ENCODE results near the gene CLMN. TPM values are rescaled to one million over a fixed set of nuclear protein-coding genes. Genes with fewer than 3 reads are reported as not detected.

The CLMN gene
- total and polyA plus RNA-seq, 2 of the 13 experiments (the other 11 are each of a cell fraction or from before 2014, with no cell fraction given), result 15.1 to 16.7 TPM

DNA sequence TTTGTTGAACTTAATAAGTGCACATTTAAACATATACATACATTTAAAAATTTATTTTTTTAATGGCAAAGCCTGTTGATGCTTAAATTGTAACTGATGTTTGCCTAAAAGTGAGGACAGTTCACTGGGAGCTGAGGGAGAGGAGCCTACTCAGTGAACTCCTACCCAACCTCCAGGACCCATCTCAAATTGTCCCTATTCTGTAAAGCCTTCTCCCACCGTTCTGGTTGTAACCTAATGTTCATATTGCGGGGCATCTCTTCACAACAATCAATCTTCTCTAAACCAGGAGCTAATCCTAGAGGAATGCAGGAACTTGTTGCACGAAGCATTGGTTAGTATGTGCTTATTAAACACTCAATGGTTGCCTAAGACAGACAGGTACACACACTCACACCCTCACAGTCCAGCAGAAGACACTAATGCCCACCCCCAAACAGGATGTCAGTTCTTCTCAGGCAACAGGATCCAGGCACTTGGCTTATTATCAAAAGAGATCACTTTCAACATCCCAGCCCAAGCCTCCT is 1.8 kb downstream of the CLMN start:
- Histone ChIP-seq H2AFZ (ENCODE audit: low read length) (no peak overlapping the region), H3K9me3 (ENCODE audit: low read length) (no peaks in the 10 kb centered on the region), H3K4me1 (ENCODE audit: insufficient read depth, low read length) (peaks cover 85% of the 10 kb centered on the region), H3K36me3 (replicated peaks in 1 of 2; ENCODE audit: control insufficient read depth in 1 of 2, insufficient read depth in 2 of 2, low read length in 2 of 2) (no peaks in the 10 kb centered on the region), H3K79me2 (ENCODE audit: insufficient read depth, low read length) (peaks cover 7% of the 10 kb centered on the region), H3K9ac (ENCODE audit: insufficient read depth, low read depth, low read length) (no peak overlapping the region), H3K4me3 (replicated peaks in 1 of 3; ENCODE audit: insufficient read depth in 1 of 3, low read depth in 2 of 3, low read length in 3 of 3) (peak overlapping the region; percentile 69 to 95 (median 86); a peak in 5 of 6 replicates), H4K20me1 (ENCODE audit: insufficient read depth, low read length) (no peaks in the 10 kb centered on the region; the same call in 1 of the 2 replicates), H3K4me2 (ENCODE audit: low read depth, low read length) (peak overlapping the region; percentile 86), H3K27me3 (ENCODE audit: control insufficient read depth in 1 of 2, insufficient read depth in 2 of 2, low read length in 2 of 2) (peaks cover 2 to 5% of the 10 kb centered on the region in 2 experiments; a peak in 2 of 5 replicates), H3K27ac (ENCODE audit: extremely low read length, insufficient read depth, low read length) (no peak overlapping the region)
- FAIRE-seq (no peak), DNase-seq (ENCODE audit: low spot score) (no peak), ATAC-seq (no peak)
- POLR2A ChIA-PET, result interaction anchor here (1.1 kb wide), 1 partner anchor 23 kb away, joined by 3 read pairs; no protein-coding TSS in a partner anchor
- intact Hi-C loops (cut with micrococcal nuclease; ENCODE audit: unreplicated experiment), result loop anchor here (5.0 kb wide), 1 partner anchor 51 kb away; no protein-coding TSS in a partner anchor
- 43% methylated on average over 3 of the region's 3 CpGs for WGBS (ENCODE audit: low lambda C conversion rate)
- TSS peak; percentile 58 for BruUV-seq (replicated peaks)
- CTCF ChIA-PET (ENCODE audit: low intra/inter-chr PET ratio, low total read pairs), result no interaction called here
- in situ Hi-C loops (cut with HindIII; ENCODE audit: extremely low pct_ligation_motif_present, low pct_unique_long_range_greater_than_20kb), result no loop called here
- TF ChIP-seq ZNF605 (CRISPR knock-in tag; IDR thresholded peaks at IDR 0.05), result no peak
- no peak for TF ChIP-seq RFXAP (CRISPR knock-in tag; IDR thresholded peaks at IDR 0.05; ENCODE audit: borderline replicate concordance)
- TF ChIP-seq PHF20 (CRISPR knock-in tag; IDR thresholded peaks at IDR 0.05), result no peak
- no peak for TF ChIP-seq HDAC2 (CRISPR knock-in tag; IDR thresholded peaks at IDR 0.05)
- no peak for TF ChIP-seq SIX4 (CRISPR knock-in tag; IDR thresholded peaks at IDR 0.05)
- TF ChIP-seq, protein P1, sequence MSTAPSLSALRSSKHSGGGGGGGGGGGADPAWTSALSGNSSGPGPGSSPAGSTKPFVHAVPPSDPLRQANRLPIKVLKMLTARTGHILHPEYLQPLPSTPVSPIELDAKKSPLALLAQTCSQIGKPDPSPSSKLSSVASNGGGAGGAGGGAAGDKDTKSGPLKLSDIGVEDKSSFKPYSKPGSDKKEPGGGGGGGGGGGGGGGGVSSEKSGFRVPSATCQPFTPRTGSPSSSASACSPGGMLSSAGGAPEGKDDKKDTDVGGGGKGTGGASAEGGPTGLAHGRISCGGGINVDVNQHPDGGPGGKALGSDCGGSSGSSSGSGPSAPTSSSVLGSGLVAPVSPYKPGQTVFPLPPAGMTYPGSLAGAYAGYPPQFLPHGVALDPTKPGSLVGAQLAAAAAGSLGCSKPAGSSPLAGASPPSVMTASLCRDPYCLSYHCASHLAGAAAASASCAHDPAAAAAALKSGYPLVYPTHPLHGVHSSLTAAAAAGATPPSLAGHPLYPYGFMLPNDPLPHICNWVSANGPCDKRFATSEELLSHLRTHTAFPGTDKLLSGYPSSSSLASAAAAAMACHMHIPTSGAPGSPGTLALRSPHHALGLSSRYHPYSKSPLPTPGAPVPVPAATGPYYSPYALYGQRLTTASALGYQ (CRISPR knock-in tag; IDR thresholded peaks at IDR 0.05), result no peak
- no peak for TF ChIP-seq ZNF263 (CRISPR knock-in tag; IDR thresholded peaks at IDR 0.05)
- no peak for TF ChIP-seq SRSF9 (IDR thresholded peaks at IDR 0.05; ENCODE audit: borderline replicate concordance, insufficient read depth, low read depth, low read length, poor library complexity, severe bottlenecking)
- TF ChIP-seq ZNF563 (CRISPR knock-in tag; IDR thresholded peaks at IDR 0.05), result no peak
- no peak for TF ChIP-seq POLR2A (IDR thresholded peaks at IDR 0.05; ENCODE audit: insufficient read depth in 1 of 2, low read depth in 2 of 2, low read length in 2 of 2)
- no peak for TF ChIP-seq ZNF292 (CRISPR knock-in tag; IDR thresholded peaks at IDR 0.05; ENCODE audit: borderline replicate concordance, low read depth)
- no peak for TF ChIP-seq ZNF724P (CRISPR knock-in tag; IDR thresholded peaks at IDR 0.05; ENCODE audit: borderline replicate concordance)
- TF ChIP-seq, protein P2, sequence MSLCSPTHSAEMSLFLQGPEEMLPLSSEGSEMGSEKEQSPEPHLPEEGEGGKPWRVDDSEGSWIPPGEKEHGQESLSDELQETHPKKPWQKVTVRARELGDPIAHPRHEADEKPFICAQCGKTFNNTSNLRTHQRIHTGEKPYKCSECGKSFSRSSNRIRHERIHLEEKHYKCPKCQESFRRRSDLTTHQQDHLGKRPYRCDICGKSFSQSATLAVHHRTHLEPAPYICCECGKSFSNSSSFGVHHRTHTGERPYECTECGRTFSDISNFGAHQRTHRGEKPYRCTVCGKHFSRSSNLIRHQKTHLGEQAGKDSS (CRISPR knock-in tag; IDR thresholded peaks at IDR 0.05; ENCODE audit: borderline replicate concordance, low read depth), result no peak
- no peak for TF ChIP-seq ZNF549 (CRISPR knock-in tag; IDR thresholded peaks at IDR 0.05)
- TF ChIP-seq NKX3-1 (CRISPR knock-in tag; IDR thresholded peaks at IDR 0.05), result no peak
- TF ChIP-seq, protein P3, sequence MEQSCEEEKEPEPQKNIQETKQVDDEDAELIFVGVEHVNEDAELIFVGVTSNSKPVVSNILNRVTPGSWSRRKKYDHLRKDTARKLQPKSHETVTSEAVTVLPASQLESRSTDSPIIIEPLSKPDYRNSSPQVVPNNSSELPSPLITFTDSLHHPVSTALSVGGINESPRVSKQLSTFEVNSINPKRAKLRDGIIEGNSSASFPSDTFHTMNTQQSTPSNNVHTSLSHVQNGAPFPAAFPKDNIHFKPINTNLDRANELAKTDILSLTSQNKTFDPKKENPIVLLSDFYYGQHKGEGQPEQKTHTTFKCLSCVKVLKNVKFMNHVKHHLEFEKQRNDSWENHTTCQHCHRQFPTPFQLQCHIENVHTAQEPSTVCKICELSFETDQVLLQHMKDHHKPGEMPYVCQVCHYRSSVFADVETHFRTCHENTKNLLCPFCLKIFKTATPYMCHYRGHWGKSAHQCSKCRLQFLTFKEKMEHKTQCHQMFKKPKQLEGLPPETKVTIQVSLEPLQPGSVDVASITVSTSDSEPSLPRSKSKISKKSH (CRISPR knock-in tag; IDR thresholded peaks at IDR 0.05; ENCODE audit: borderline replicate concordance), result no peak
- TF ChIP-seq PITX1 (CRISPR knock-in tag; IDR thresholded peaks at IDR 0.05), result no peak
- TF ChIP-seq MBNL3 (CRISPR knock-in tag; conservative IDR thresholded peaks at IDR 0.05), result no peak
- no peak for TF ChIP-seq ZNF629 (CRISPR knock-in tag; conservative IDR thresholded peaks at IDR 0.05)

All from HepG2 (cell line).